NCI-H1694 (cell line): ENCODE data around the gene SOX12.

Experiments used
- DNase-seq: peaks from one replicate; lab custom pipeline; 2025; lab: John Stamatoyannopoulos, UW

Gene SOX12

DNA sequence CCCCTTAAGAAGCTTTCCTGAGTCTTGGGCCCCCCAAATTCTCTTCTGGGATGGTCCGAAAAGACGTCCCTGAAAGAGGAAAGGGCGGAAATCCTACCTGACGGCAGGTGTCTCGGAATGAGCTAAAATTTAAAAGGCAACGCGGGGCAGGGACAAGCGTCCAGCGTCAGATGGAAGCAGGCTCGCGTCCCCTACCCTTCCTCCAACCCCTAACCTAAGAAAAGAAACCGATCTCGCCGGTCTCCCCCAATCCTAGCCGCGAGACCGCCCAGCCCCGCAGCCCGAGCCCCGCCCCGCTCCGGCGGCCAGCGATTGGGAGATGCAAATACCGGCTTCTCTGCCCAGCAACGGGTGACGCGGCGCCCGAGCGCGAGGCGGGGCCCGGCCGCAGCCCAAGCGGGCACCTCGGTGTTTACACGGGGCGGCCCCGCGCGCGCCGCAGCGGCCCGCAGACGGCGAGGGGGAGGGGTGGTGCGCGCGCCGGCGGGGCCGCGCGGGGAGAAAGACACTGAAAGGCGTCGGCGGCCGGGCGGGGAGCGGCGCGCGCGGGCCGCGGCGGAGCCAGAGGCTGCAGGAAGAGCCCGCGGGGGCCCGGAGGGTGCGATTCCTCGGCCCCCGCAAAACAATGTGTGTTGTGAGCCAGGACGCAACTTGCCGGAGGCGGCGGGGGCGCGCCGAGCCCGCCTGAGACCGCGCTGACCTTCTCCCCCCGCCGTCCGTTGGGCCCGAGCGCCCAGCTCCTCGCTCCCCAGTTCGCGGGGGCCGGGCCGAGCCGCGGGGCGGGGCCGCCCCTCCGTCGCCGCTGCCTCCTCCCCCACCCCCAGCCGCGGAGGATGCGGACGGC is at the start of gene SOX12:
SOX12 (plus strand) TSS at position 508 of the 844 bp plus-strand sequence. CDS start 373 bp downstream, outside the sequence.
- DNase-seq = peak; percentile 70

DNA sequence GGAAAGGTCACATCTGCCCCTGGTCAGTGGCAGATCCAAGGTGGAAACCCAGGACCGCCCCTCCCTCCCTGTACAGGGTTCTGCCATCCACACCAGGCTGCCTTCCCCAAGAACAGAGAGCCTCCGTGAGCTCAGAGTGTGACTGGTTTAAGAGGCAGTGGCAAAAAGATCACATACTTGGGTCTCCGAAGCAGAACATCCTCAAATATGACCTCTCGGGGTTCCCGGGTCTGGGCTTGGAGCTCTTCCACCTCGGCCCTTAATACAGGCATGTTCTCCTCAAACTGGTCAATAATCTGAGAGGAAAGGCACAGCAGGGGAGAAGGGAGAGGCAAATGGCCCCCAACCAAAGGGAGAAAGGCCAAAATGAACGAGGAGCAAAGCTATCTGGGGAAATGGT is 49.6 kb upstream of the SOX12 start:
- no peak for DNase-seq

DNA sequence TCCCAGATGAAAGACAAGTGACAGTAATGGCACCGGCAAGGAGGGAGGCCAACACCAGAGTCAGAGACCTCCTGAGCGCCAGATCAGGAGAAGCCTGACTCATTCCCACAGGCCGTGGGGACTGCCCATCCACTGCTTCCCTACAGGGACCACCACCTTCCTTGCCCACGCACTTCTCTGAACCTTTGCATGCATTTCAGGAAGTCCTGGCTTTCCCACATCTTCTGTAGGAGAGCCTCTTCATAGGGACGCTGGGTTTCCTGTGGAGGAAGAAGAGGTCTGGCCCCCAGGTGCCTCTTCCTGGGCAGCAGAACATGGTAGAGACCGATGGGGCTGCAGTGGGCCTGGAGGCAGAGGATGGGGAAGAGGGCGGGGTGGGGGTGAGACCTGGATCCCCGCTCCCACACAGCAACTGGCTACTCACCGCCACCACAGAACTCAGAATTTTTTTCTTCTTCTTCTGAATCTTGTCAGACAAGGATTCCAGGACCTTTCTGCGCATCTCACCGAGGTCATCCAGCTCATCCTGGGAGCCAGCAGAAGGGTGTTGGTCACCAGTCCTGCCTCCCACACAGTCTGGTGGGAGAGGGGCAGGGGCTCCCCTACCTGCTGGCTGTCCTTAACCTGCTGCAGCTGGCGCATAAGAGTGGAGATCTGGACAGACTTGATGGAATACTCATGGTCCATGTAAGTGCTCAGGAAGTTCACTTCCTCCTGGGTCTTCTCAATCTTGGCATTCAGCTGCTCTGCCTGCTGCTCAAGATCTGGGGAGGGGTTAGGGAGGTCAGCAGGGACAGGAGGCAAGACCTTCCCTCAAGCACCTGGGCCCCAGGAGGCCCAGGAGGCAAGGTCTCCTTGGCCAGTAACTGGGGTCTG is 48.5 kb upstream of the SOX12 start:
- DNase-seq = no peak

DNA sequence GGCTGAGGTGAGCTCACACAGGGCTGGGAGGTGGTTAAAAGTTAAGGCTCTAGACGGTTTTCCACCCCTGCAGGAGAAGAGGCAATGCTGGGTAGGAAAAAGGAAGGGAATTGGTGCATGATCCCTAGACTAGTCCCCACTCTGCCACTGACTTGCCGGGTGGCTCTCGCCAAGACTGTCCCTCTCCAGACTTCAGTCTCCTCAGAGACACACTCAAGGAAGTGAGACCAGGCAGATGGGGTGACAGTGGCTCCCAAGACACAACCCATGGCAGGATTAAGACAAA is 47.9 kb upstream of the SOX12 start:
- DNase-seq = no peak

DNA sequence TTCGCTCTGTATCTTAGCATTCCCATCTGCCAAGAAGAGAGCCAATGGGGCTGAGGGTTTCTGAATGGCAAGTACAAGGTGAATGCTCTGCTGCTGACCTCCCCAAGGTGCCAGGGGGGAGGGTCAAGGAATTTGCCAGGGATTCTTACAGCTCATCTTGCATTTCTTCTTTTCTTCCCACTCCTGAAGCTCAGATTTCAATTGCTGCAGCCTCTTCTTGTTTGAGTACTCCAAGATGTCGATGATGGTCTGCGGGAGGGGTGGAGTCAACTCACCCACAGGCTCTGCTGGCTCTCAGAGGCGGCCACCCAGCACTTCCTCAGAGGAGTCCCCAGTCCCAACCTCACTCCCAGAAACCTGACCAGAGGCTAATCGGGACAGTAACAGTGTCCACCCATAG is 47.2 kb upstream of the SOX12 start:
- DNase-seq = no peak

DNA sequence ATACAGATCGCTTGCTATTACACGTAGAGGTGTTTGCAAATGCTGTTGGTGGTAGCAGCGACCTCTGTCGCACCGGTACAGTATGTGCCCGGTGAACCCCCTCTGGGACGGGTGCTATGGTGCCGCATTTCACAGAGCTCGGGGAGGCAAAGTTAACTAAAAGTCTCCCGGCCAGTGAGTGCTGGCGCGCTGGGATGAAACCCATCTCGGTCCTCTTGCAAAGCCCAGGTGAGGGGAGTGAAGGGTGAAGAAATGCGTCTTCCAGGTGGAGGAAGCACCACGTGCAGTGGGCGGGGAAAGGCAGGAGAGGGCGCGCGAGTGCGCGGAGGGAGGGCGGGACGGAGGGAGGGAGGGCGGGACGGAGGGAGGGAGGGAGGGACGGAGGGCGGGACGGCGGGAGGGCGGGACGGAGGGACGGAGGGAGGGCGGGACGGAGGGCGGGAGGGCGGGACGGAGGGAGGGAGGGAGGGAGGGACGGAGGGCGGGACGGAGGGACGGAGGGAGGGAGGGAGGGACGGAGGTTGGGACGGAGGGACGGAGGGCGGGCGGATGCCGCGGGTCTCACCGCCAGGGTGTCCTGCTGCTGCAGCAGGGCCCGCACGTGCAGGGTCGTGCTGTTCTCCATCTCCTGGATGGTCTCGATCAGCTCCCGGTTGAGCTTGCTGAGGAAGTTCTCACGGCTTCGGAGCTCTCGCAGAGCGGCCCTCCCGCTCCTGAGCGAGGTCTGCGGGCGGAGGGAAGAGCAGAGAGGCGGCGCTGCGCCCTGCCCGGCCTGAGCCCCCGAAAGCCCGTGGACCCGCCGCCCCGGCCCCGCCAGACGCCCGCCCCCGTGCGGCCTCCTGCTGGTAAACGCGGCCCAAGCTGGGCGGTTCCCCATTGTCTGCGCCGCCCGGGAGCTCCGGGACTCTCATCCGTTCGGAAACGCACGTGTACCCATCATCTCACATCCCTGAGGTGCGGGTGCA is 46.5 kb upstream of the SOX12 start:
- no peak for DNase-seq

DNA sequence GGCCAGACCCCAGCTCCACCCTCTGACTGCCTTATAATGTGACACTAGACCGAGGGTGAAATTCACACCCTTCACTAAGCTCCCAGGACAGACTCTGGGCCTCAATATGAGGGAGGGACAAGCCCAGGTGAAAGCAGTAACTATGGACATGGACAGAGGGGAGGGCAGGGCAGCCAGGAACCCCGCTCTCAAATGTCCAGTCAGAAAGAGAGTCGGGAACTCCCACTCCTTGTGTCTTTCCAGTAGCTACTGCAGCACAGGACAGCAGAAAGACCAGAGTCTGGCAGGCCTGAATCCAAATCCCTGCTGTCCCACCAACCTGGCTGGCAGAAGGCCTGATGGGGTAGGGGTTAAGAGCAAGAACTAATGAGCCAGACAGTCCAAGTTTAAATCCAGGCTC is 41.2 kb upstream of the SOX12 start:
- no peak for DNase-seq

DNA sequence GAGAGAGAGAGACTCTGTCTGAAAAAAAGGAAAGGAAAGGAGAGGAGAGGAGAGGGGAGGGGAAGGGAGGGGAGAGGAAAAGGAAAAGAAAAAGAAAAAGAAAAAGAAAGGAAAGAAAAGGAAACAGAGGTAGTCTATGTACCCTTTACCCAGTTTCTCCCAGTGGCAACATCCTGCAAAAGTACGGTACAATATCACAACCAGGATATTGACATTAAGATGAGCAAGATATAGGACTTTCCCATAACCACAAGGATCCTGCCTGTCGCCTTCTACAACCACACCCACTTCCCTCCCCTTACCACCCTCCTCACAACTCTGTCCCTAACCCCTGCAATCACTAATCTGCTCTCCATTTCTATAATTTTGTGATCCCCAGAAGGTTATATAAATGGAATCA is 38.8 kb upstream of the SOX12 start:
- DNase-seq = no peak

DNA sequence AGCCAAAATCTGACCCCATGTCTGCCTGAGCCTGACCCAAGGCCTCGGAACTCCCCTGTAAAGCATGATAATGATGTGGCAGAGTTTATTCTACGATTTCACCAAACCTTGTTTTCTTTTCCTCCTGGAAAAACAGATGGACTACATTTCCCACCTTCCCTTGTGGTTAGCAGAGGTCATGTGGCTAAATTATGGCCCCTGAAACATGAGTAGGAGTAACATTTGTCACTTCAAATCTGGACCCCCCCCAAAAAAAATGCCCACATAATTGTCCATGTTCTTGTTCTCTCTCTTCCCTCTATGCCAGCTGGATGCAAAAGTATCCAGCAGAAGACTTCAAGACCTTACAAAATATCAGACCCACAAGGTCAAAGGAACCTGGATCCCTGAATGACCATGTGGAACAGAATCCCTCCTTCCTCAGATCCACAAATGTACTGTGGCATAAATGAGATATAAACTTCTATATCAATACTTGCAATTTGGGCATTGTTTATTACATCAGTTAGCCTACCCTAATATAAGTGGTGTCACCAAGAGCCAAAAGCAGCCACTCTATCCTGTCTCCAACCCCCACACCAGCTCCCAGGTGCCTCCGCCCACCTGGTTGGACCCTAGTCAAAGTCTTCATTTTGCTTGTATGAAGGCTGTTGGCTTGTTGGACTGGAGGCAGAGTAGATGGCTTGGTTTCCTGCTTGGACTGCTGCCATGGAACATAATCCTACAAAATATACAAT is 36.2 kb upstream of the SOX12 start:
- DNase-seq = no peak

DNA sequence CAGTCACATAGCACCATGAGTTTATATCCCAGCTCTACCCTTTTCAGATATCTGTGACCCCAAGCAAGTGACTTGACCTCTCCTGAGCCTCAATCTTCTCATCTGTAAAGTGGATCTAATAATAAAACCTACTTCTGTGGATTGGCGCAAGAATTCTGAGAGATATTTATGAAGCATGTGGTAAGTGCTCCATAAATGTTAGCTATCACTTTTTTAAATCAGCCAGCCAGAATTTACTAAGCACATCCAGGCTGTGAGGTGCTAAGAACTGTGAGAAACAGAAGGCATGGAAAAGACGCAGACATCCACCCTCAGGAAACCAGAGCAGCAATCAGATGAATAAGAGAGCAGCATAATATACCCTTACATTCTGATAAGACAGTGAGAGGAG is 35.7 kb upstream of the SOX12 start:
- no peak for DNase-seq

DNA sequence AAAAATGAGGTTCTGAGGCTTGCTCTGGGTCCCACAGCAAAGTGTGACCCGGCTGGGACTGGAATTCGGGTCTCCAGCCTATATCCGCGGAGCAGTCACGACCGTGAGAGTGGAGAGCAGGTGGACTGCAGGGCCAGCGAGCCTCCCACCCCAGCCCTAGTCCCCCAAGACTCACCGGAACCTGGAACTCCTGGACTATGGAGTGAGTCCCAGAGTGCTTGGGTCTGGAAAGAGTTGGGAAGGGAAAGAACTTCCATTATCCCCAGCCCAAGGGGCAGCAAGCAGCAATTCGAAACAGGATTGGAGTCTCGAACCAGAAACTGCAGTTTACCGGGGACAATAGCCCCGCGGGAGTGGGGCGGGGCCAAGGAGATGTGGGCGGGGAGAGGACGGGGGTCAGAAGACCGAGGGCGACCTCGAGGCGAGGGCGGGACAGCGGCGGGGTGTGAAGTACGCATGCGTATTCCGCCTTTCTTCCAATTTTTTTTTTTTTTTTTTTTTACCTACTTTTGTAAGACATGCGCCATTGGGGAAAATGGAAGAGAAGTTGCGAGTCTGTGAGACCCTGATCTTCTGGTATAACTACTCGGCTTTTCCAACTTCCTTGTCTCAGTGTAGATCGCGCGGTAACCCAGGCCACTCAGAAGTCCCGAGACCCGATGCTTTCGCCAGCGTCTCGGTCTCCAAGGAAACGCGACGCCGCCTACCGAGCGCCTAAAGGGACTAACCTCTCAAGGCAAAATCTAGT is 35.1 kb upstream of the SOX12 start, which contains the start of gene C20orf96:
C20orf96 (minus strand) TSS at position 667 of the 748 bp plus-strand sequence; CDS start at position 527, 140 bp downstream.
- peak; percentile 78 for DNase-seq

DNA sequence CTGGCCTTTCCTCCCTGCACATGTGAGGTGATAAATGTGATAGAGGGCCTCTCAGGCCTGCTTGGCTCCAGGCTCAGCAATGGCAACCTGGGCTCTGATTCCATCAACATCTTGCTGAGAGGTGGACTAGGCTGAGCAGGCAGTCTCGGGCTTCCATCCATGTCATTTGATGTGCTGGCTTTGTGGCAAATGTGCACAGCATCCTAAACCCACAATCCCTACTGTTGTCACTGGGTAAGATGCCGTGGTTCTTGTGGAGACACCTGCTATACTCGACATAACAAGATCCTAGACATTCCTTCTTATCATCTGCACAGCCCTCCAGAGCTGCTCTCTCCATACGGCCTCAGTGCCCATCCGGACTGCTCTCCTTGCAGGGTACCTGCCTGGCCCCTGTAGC is 30.8 kb upstream of the SOX12 start:
- no peak for DNase-seq

DNA sequence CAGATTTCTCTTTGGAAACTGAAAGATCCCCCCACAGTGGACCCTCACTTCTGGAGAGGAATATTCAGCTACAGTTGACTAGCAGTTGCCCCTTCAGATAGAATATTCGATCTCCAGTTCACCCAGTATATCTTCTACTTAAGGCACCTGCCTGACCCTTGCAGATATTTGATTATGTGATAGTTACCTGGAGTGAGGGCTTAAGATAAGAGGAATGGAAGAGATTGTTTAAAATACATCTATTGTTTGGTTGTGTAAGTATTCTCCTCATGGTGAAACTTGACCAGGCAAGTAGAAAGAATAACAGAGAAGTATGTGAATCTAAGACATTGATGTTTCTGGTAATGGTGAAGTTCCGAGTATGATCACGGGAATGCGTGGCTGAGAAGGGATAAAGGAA is 29.5 kb upstream of the SOX12 start:
- no peak for DNase-seq

DNA sequence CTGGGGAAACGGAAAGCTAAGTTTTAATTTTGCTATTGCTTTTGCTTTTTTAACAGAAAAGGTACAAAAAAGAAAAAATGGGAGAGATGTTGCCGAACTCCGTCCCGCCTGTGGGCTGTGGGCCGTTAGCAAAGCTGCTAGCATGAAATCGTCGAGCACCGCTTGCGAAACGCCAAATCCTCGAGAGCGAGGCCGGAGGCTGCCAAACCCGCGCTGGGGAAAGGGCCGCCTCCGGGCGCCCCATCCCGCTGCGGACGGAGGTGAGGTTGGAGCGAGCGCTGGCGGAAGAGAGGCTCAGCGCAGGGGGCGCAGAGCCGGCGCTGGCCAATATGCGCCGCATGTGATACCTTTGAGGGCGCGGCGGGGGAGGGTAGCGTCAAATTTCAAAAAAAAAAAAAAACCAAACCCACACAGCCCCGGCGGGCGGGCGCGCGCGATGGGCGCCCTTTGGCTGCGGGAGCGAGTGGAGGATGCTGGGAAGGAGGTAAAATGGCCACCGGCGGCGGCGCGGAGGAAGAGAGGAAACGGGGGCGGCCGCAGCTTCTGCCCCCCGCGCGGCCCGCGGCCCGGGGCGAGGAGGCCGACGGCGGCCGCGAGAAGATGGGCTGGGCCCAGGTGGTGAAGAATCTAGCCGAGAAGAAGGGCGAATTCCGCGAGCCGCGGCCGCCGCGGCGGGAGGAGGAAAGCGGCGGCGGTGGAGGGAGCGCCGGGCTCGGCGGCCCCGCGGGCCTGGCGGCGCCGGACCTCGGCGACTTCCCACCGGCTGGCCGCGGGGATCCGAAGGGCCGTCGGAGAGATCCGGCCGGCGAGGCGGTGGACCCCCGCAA is 28.0 kb upstream of the SOX12 start, which contains the start of gene ZCCHC3:
ZCCHC3 (plus strand) TSS at position 473 of the 827 bp plus-strand sequence; CDS start at position 490, 17 bp downstream.
- DNase-seq = peak; percentile 86

DNA sequence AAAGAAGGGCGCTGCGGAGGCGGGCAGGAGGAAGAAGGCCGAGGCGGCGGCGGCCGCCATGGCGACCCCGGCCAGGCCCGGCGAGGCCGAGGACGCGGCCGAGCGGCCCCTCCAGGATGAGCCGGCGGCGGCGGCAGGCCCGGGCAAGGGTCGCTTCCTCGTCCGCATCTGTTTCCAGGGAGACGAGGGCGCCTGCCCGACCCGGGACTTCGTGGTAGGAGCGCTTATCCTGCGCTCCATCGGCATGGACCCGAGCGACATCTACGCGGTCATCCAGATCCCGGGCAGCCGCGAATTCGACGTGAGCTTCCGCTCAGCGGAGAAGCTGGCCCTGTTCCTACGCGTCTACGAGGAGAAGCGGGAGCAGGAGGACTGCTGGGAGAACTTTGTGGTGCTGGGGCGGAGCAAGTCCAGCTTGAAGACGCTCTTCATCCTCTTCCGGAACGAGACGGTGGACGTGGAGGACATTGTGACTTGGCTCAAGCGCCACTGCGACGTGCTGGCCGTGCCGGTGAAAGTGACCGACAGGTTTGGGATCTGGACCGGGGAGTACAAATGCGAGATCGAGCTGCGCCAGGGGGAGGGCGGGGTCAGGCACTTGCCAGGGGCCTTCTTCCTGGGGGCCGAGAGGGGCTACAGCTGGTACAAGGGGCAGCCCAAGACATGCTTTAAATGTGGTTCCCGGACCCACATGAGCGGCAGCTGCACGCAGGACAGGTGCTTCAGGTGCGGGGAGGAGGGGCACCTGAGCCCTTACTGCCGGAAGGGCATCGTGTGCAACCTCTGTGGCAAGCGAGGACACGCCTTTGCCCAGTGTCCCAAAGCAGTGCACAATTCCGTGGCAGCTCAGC is 27.2 kb upstream of the SOX12 start:
- DNase-seq = no peak

DNA sequence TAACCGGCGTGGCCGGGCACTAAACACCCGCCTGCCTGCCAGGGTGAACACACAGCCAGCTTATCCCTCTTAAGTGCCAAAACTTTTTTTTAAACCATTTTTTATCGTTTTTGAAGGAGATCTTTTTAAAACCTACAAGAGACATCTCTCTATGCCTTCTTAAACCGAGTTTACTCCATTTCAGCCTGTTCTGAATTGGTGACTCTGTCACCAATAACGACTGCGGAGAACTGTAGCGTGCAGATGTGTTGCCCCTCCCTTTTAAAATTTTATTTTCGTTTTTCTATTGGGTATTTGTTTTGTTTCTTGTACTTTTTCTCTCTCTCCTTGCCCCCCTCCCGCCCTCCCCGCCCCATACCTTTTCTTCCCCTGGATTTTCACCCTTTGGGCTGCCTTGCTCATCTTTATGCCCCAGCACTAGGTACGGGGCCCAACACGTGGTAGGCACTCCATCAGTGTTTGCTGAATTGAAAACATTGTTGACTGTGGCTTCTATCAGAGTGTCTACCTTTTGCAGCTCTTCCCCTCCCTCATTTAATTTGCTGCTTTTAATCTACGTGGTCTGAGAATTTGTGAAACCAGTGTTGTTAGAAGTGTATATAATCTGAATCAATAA is 26.5 kb upstream of the SOX12 start:
- no peak for DNase-seq

DNA sequence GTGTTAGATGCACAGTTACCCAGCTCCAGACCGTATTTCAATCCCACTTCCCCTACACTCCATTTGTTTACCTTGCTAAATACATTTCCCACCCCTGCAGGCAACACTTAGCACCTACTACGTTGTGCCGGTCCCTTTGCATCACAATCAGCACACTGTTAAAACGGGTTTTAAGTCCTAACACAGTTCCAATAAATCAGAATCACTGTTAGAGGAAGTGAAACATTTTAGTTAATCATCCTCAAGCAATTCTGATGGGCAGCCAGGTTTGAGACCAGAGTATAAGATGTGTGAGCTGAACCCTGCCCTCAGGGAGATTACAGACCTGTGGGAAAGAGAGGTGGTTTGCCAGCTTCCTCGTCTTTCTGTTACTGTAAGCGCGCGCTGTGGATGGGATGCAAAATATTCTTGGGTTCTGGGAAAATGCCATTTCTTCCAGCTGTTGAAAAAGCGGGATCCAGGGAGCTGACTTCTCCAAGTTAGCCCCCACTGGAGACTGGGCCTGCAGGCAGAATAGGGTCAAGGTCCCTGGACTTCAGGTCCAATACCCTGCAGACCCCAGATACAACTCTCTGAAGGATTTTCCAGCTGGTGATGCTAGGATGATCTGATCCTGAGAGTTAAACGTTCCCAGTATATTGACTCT is 24.9 kb upstream of the SOX12 start:
- no peak for DNase-seq
